ENCODE measurements around the gene RGS6.

DNA sequence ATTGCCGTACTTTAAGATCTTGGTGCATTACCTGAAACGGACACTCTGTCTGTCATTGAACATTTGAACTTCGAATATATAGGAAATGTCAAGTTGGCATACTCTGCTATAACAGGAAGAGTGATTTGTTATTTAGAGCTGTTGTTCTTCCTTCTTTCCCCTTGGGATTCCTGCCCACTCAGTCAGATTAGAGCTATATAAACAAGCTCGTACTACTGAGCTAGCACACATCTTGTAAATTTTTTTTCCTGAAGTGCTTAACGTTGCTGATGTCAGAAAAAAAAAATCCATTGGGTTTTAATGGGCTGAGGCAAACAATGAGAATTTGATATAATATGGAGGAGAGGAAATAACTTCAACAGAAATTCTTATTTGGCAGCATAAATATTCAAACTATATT lies 26.8 kb downstream of the RGS6 start:
- TF ChIP-seq POLR2AphosphoS5 (IDR thresholded peaks at IDR 0.05) = no peak
- TF ChIP-seq POLR2A (IDR thresholded peaks at IDR 0.05; ENCODE audit: low read depth) = no peak
- TF ChIP-seq EP300 (IDR thresholded peaks at IDR 0.05) = no peak
- TF ChIP-seq, protein P1, sequence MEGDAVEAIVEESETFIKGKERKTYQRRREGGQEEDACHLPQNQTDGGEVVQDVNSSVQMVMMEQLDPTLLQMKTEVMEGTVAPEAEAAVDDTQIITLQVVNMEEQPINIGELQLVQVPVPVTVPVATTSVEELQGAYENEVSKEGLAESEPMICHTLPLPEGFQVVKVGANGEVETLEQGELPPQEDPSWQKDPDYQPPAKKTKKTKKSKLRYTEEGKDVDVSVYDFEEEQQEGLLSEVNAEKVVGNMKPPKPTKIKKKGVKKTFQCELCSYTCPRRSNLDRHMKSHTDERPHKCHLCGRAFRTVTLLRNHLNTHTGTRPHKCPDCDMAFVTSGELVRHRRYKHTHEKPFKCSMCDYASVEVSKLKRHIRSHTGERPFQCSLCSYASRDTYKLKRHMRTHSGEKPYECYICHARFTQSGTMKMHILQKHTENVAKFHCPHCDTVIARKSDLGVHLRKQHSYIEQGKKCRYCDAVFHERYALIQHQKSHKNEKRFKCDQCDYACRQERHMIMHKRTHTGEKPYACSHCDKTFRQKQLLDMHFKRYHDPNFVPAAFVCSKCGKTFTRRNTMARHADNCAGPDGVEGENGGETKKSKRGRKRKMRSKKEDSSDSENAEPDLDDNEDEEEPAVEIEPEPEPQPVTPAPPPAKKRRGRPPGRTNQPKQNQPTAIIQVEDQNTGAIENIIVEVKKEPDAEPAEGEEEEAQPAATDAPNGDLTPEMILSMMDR (IDR thresholded peaks at IDR 0.05) = no peak
